ENCODE results near the gene IFRD1. TPM values are rescaled to one million over a fixed set of nuclear protein-coding genes. Genes with fewer than 3 reads are reported as not detected.

Gene IFRD1
- total RNA-seq, 1 experiment from 2014 or later: 67.8 TPM

DNA sequence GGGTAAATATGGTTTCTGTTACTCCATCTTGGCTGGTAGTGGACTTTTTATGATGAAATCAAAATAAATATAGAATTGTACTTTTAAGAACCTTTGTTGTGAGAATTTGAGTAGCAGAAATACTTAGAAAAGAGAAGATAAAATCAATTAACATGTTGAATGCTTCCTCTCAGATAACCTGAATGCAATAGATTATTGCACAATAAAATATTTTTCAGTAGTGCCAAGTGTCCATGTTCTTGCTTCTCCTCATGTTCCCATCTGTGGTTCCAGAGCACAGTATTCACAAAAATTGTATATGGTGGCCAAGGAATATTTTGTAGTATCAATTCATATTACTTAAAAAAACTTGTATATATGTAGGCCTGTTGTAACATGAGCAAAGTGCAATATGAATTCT is 45.9 kb upstream of the IFRD1 start:
- Histone ChIP-seq H2AK5ac (ENCODE audit: insufficient read length, low read length) (no peak overlapping the region), H3K9ac (ENCODE audit: extremely low read depth, insufficient read length, low read length) (no peak overlapping the region), H4K20me1 (ENCODE audit: control insufficient read depth, insufficient read depth, insufficient read length) (no peaks in the 10 kb centered on the region), H2AFZ (ENCODE audit: low read length) (no peak overlapping the region), H4K91ac (ENCODE audit: insufficient read length, low read depth, low read length) (no peak overlapping the region), H3K79me2 (ENCODE audit: insufficient read depth, low read length) (no peaks in the 10 kb centered on the region), H3K23me2 (ENCODE audit: insufficient read length, low read depth, low read length, poor library complexity, severe bottlenecking) (no peaks in the 10 kb centered on the region), H4K8ac (replicated peaks; ENCODE audit: insufficient read length, low read depth, low read length) (no peak overlapping the region), H3K56ac (ENCODE audit: insufficient read length, low read depth, low read length) (no peak overlapping the region), H3K18ac (ENCODE audit: insufficient read length, low read depth, low read length) (no peak overlapping the region), H3K79me1 (ENCODE audit: insufficient read depth, low read depth, low read length, poor library complexity, severe bottlenecking) (no peaks in the 10 kb centered on the region), H2BK20ac (ENCODE audit: low read depth, low read length, poor library complexity, severe bottlenecking) (no peak overlapping the region), H3K23ac (ENCODE audit: insufficient read length, low read depth, low read length) (no peak overlapping the region), H2BK5ac (ENCODE audit: insufficient read length, low read length) (no peak overlapping the region), H3K9me3 (ENCODE audit: control insufficient read depth, low read depth, low read length) (no peaks in the 10 kb centered on the region), H3K4me1 (ENCODE audit: insufficient read depth, low read length) (no peaks in the 10 kb centered on the region), H3K4me2 (ENCODE audit: insufficient read depth, insufficient read length, low read length) (no peak overlapping the region), H2BK15ac (ENCODE audit: low read depth, low read length) (no peak overlapping the region), H2BK12ac (ENCODE audit: insufficient read length, low read depth, low read length) (no peak overlapping the region), H2BK120ac (ENCODE audit: low read depth, low read length, poor library complexity, severe bottlenecking) (no peak overlapping the region), H4K5ac (ENCODE audit: insufficient read length, low read depth, low read length) (no peak overlapping the region), H3T11ph (ENCODE audit: low read length) (no peak overlapping the region), H3K27me3 (ENCODE audit: insufficient read depth, low read length) (no peaks in the 10 kb centered on the region), H3K14ac (ENCODE audit: insufficient read depth, low read length) (no peak overlapping the region), H3K27ac (ENCODE audit: insufficient read length, low read depth, low read length) (no peak overlapping the region), H3K4ac (ENCODE audit: low read depth, low read length) (no peak overlapping the region)
- no peak for DNase-seq
- H3K27me3 Mint-ChIP-seq (ENCODE audit: low read depth): no peaks in the 10 kb centered on the region; the same call in none of the 2 replicates
- TF ChIP-seq CTCF (conservative IDR thresholded peaks at IDR 0.05): no peak
- no peak overlapping the region for H3K4me3 Mint-ChIP-seq
- no peaks in the 10 kb centered on the region; a peak in 1 of 7 replicates for H3K36me3 Mint-ChIP-seq (ENCODE audit: insufficient read depth in 1 of 3, low read depth in 3 of 3)
- no peaks in the 10 kb centered on the region for H3K9me3 Mint-ChIP-seq
- no peaks in the 10 kb centered on the region; a peak in 1 of 4 replicates for H3K4me1 Mint-ChIP-seq
- no peak overlapping the region for H3K27ac Mint-ChIP-seq
